ENCODE results near the gene ATG4C.
"Not testable (repeated sequence)": the region's sequence is repeated elsewhere in the genome, so short reads cannot be mapped to it uniquely, and the experiment has no call there.

The ATG4C gene

DNA sequence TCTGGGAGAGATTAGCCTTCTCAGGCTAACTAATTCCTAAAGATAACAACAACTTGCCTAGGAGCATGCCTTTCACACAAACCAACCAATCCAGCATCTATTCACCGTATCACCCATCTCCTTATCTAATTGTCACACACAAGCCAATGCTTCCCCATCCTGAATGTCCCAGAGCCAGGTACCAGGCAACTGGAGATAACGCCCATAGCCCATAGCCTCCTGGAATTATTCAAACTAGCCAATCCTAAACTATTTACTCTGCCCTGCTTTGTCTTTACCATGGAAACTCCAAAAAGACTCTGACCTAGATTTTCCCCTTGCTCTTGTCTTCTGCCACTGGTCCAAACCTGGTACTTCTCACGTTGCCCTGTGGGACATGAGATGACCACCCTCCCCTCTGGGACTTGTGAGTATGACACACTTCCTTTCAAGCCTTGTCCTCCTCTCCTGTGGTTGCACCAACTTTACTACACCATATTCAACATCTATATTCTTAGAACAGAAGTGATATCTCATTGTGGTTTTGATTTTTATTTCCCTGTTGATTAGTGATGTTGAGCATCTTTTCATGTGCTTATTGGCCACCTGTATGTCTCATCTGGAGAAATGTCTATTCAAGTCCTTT is 8.8 kb upstream of the ATG4C start:
- ATAC-seq (no peak), DNase-seq (no peak)

DNA sequence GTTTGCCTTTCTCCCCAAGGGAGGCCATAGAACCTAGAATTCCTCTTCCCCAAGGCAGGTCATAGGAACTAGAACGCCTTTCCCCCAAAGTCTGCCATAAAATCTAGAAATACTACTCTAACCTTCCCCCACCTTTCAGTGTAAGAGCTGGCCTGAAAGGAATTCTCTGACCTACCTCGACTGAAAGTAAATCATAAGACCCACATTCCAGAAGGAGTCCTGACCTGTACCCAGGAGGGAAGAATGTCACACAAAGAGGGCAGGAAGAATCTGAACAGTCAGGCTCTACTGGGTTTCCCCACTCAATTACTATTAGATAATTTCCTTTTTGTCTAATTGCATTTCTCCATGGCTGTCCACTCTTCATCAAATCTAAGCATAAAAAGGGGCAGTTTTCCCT is 5.7 kb upstream of the ATG4C start:
- DNase-seq (no peak), ATAC-seq (no peak)

DNA sequence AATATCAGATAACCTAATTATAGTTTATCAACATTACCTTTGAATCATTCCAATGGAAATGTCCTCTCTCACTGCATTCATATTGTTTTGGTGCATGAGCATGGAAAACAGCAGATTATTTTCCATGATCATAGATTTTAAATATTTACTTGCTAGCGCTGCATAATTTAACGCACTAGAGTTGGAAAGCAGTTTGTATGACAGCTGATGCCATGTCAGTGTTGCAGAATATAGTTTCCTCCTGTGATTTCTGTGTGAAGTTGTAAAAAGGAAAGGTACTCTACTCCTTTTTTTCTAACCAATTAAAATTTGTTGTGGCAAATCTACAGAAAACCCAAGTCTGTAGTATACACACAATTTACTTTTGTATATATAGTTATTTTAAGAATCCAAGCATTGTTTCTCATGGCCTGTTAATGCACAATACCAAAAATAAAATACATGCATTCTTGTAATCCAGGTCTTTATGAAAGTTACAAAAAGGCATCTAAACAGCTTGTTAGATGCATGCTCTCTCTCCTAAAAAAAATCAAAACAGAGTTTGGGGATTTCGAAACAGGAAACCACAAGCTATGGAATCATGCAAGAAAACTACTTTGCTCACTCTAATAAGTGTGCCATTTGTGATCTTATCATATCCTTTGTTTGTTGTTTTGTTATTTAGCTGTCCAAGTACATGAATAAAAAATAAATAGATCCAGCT is 1.9 kb upstream of the ATG4C start:
- DNase-seq (no peak), ATAC-seq (no peak)

DNA sequence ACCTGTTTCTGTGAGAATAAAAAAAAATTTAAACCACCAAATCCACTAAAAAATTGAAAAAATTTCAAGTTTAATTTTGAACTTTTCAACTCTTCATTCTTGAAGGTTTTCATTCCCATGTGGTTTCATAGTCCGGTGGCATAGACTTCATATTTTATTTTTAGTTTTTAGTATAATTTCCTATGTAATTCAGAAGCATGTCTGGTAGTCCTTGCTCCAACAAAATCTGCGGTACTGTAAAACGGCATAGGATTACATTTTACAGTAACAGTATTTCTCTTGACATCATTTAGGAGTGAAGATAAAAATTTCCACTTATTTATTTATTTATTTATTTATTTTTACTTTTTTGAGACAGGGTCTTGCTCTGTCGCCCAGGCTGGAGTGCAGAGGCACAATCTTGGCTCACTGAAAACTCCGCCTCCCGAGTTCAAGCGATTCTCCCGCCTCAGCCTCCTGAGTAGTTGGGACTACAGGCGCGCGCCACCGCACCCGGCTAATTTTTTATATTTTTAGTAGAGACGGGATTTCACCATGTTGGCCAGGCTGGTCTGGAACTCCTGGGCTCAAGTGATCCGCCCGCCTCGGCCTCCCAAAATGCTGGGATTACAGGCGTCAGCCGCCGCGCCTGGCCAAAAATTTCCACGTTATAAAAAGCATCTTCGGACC is 1.3 kb upstream of the ATG4C start:
- not testable (repeated sequence) for DNase-seq, ATAC-seq

DNA sequence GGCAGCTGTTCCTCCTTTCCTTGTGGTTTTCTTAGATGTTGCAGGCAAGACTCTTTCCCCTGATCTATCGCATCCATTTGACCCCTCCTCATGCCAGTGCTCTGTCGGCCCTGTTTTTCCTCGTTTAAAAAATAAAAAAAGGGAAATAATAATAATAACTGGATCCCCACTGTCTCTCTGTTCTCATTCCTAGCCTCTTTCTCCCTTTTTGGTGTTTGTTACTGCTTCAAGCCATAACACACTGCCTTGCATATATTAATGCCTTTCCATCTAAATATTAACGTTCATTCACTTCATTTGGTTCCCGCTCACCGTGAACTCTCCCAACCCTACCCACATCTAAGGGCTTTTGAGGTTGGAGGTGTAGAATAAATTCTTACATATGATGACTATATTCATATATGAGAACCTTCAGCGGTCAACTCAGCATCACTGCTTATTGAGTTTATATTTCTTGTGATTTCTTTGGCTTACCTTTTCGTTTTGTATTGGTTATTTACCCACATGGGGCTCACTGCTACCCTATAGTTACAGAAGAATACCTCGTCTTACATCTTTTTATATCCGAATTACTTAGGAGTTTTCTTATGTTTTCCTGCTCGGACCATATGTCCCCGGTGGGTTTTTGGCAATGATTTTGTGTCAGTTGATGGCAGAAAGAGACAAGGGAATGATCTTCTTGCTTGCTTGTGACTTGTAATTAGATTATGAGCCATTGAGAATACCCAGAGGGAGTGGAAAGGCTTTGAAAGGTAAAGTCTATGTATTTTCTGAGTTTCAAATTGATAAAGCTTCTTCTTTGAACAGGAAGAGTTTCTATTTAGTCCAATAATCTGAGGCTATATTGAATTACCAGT is 805 bp downstream of the ATG4C start:
- ATAC-seq = no peak

DNA sequence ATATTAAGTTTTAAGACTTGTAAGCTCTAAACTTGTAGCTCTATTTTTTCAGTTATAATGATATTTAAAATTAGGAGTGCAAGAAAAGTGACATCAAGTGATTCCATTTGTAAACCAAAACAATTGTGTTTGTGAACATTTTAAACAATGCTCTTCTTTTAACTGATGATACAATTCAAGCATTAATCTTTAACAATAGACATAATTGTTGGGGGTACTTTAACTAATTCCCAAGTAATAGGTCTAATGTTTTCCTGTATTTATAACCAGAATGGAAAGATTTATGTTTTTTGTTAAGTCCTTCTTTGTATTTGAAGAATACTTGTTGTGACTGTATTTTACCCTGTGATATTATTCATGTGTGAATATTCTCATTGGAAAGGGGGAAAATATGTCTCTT is 6.8 kb downstream of the ATG4C start:
- no peak for DNase-seq
- no peak for ATAC-seq

More for the DNA sequence above, 805 bp downstream of the ATG4C start:
- peak; percentile 10 for DNase-seq

DNA sequence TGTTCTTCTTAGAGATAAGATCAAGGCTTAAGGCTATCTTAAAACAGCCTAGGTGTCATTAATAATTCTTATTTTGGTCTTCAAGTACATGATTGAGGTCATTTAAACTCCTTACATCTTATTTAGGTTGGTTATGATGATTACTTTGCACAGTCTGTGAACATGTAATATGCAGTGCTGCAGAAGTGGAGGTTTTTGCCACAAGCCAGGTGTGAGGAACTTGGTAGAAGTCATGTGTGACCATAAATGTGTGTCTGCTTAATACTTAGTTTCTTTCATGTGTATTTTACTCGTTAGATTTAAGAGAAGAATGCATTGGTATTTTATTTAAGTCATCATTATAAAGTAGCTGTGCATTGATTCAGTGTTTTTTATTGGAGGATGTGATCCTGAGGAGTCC is 10.1 kb downstream of the ATG4C start:
- DNase-seq (no peak), ATAC-seq (no peak)

DNA sequence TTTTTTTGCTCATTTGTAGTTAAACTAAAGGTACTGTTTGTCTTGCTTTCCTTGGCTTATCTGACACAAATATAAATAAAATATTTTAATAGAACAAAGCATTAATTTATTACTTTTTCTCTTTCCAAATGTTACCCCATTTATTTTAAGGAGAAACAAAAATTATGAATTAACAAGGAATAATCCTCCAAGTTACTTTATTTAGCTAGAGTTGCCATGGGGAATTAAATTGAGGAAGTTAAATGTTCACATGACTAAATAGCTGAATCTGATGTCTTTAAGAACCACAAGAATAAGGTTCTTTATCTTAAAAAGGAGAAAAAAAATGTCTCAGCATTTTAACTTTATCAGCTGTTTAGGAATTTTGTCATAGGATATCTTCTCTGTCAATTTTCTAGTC is 12.3 kb downstream of the ATG4C start:
- no peak for DNase-seq
- no peak for ATAC-seq

DNA sequence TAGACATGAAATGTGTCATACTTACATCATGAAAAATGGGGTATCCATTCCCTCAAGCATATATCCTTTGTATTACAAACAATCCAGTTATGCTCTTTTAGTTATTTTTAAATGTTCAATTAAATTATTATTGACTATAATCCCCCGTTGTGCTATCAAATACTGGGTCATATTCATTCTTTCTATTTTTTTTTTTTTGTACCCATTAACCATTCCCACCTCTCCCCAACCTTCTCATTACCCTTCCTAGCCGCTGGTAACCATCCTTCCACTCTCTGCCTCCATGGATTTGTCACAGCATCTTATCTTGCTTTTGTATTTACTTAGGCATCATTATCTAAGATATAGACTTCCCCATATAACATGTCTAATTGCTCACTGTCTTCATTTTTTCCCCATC is 15.8 kb downstream of the ATG4C start:
- DNase-seq (no peak), ATAC-seq (no peak)

DNA sequence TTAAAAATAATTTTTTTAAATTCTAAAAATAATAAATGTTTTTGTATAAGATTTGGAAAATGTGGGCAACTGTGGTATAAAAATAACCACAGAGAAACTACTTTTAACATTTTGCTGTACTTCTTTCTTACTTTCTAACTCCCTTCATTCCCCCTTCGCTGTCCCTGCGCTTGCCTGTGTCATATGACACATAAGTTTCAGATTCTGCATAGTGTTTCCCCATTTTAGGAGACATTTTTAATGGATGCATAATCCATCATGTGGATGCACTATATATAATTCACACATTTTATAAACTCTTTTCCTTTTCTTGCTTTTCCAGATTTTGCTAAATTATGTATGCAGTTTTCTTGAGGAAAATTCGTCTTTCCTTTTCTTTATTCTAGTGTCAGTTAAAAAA is 16.3 kb downstream of the ATG4C start:
- ATAC-seq (peak; percentile 51), DNase-seq (no peak)

DNA sequence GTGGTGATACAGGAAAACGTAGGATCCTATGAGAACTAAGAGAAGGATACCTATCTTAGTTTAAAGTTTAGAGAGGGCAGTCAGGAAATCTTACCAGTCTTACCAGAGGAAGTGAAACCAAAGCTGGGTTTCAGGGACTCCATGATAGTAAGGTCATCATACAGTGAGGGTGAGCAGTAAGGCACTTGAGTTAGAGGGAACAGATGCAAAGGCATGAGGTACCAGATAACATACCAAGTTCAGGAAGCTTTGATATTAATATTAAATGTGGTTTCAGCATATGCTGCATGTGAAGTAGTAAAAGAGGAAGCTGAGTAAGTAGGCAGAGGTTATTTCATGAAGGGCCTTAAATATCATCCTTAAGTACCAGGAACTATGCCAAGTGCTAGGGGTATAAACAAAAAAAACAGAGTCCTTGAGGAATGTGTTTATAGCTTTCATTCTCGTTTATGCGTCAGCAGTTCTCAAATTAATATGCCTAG is 16.9 kb downstream of the ATG4C start:
- no peak for DNase-seq
- ATAC-seq = peak; percentile 87

DNA sequence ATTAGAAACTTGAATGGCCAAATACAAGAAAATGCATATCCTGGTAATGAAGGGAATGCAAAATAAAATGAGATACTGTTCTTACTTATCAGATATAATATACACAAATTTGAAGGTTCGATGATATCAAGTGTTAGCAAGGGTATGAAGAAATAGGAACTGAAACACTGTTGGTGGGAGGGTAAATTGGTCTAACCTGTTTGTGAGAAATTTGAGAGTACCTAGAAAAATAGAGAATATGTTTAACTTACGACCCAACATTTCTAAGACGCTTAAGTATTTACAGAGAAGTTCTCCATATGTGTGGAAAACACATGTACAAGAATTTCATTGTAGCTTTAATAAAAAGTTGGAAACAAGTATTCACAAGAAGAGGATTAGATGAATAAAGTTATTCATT is 25.9 kb downstream of the ATG4C start:
- ATAC-seq (no peak), DNase-seq (no peak)

DNA sequence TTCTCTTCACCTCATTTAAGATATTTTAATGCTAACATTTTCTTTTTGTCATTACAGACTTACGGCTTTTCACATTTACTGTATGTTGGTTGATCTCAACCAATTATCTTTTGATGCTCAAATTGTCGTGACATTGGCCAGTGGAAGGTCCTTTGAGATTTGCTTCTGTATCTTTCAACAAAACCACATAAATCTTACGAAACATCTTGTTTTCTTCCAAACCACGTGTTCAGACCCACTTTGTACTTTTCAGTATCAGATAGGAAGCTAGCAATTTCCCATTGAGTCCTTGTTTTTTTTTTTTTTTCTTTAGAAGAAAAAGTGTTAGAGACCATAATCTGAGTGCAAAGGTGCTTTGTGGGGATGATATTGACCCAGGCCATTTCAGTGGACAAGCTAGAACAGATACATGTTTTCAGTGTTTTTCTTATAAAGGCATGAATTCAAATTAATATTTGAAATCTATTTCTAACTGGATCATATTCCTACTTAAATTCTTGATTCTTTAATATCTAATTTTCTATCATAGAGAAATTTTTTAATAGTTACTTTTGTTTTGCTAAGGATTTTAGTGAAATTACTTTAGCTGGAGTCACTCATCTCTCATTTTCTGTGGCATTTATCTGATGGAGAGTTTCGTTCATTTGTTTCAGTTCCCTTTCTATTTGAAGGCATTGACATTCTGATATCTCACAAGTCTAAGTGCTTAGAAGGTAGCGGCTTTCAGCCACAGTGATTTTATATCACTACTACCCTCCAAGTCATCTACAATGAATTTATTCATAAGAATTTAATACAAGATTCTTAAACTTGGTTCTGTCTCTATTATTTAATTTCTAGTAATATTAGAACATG is 26.7 kb downstream of the ATG4C start:
- DNase-seq (no peak), ATAC-seq (no peak)

DNA sequence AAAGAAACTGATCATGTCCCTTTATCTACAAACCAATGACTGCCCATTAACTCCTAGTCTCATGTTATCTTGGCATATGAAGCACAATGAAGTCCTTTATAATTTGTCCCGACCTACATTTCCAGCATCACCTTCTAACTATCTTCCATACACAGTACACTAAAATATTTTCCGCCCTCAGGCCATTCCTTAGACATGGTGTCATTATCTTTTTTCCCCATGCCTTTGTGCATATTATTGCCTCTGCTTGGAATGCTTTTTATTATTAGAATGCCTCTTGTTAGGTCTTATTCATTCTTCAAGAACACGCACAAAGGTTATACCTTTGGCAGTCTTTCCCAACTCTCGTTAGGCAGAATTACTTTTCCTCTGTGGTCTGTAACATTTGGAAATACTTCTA is 39.6 kb downstream of the ATG4C start:
- ATAC-seq = no peak
- no peak for DNase-seq

DNA sequence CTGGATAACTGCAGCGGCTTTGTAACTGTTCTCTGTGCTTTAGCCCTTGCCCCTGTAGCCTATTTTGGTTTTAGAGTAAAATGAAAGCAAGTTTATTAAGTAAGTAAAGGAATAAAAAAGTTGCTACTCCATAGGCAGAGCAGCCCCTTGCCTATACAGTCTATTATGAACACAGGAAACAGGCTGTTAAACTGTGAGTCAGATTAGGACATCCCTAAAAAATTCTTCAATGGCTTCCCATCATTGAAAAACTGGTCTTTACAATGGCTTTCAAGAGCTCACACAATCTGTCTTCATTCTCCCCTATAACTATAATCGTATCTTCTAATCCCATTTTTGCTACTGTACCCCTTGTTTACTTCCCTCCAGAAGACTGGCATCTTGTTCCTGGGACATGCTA is 43.0 kb downstream of the ATG4C start:
- ATAC-seq = no peak
- no peak for DNase-seq

DNA sequence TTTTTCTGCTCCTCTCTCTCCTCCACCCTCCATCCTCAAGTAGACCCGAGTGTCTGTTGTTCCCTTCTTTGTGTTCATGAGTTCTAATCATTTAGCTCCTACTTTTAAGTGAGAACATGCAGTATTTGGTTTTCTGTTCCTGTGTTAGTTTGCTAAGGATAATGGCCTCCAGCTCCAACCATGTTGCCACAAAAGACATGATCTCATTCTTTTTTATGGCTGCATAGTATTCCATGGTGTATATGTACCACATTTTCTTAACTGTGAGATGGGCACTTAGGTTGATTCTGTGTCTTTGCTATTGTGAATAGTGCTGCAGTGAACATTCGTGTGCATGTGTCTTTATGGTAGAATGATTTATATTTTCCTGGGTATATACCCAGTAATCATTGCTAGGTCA is 43.9 kb downstream of the ATG4C start:
- not testable (repeated sequence) for DNase-seq, ATAC-seq

DNA sequence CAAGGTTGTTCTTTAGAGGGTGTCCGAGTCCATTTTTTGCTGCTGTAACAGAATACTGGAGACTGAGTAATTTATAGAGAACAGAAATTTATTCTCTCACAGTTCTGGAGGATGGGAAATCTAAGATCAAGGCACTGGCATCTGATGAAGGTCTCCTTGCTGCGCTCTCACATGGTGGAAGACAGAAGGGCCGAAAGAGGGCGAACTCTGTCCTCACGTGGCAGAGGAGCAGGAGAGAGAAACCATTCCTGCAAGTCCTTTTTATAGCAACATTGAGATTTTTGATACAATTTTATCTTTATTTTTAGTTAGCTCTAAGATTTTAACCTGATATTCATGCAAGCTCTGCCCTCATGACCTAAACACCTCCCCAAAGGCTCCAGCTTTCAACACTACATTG is 48.3 kb downstream of the ATG4C start:
- ATAC-seq = no peak
- DNase-seq = no peak

DNA sequence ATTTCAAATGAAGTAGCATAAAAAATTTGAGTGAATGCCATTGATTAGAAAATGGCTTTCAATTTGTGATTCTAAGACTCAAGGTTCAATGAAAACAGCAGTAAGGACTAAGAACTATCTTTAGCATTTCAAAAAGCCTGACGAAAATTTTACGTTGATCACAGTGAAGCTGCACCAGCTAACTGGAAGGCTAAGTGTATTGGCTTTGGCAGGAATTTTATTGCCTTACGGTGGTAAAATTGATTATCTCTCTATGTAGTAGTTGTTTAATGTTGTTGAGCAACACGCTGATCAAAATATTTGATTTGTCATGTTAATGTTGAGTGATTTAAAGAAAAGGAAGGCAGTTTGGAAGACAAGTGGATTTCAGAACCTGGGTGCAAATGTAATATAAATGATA is 49.6 kb downstream of the ATG4C start:
- no peak for ATAC-seq

DNA sequence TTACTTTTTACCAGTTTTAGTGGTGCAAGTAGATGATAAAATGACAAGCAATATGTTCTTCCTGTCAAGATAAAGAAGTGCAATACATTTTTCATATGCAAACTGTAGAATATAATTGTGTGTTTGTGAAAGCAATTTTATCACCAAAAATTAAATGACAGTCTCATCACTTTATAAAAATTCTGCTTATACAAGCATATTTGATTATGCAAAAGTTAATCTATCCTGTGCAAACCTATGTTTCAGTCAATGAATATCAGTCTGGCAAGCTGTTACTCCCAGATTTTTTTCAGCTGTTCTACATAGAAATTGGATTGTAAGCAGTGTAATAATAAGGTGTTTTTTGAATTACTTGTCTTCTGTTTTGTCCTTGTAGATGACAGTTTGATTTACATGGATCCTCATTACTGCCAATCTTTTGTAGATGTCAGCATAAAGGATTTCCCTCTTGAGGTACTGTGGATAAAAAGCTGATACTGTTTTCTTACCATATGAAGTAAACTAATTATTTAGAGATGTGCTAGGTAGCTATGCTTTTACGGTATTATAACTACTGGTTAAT is 50.5 kb downstream of the ATG4C start:
- ATAC-seq (no peak), DNase-seq (no peak)

More for the DNA sequence above, 49.6 kb downstream of the ATG4C start:
- no peak for DNase-seq

DNA sequence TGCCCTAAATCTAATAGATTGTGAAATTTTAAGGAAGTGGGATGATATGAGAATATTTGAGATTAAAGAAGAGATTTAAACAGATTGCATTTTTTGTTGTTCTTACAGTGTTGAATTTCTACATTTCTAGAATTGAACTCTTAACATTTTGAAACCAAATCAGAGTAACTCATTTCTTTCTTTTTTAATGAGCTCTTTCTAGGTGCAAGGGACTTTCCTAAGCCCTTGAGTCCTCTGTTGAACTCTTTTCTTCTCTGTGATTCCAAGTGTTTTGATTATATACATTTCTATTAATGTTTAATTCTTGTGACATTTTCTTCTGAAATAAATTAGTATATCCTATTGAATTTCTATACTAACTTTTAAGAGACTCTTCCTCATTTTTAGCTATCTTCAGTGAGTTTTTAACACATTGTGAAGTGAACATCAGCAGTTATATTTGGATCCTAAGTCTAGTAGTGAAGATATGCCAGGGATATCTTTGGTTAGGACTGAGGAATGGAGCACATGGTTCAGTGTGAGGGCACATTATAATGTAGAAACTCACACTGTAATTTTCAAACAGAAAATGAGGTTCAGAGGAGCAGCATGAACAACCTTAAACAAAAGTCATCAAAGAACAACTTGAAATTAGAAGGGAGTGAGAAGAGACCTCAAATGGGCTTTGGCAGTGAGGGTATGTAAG is 53.1 kb downstream of the ATG4C start:
- DNase-seq (no peak), ATAC-seq (no peak)

DNA sequence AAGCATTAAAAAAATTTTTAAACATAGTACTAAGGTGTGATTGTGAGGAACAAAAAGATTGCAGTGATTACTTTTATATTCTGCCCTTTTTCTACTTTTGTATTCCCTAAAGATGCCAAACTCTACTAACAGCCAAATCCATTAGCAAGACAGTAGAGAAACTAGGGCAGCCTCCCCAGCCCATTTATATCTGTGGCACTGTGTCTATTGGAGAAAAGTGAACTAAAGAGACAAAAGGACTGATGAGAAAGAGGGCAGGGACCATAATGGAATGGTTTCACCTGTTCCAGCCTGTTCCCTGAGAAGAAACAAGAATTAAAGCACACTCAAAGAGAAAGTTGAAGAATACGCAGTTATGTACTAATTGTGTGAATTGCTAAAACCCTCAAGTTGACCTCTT is 56.6 kb downstream of the ATG4C start:
- DNase-seq (no peak), ATAC-seq (no peak)
